GM10847 (cell line): ENCODE measurements around the gene TBC1D22A.

Source experiments
- POLR2A ChIP-seq: IDR thresholded peaks from 2 replicates; pipeline ENCODE4 v1.6.1; 2011; ENCODE audit not compliant: insufficient read length; ENCODE audit errors: extremely low read depth

TBC1D22A gene

GRCh38 chr22:46994265-46994664, 231.8 kb downstream of the TBC1D22A start:
- TF ChIP-seq POLR2A, result no peak

- TF ChIP-seq POLR2A, result no peak
These were observed 232.5 kb downstream of the TBC1D22A start for GRCh38 chr22:46994983-46995382.

GRCh38 chr22:46995501-46996360, 233.3 kb downstream of the TBC1D22A start:
- no peak for TF ChIP-seq POLR2A

GRCh38 chr22:46996595-46997310, 234.3 kb downstream of the TBC1D22A start:
- TF ChIP-seq POLR2A, result no peak

- TF ChIP-seq POLR2A, result no peak
These were observed 235.0 kb downstream of the TBC1D22A start for GRCh38 chr22:46997311-46997970.

- no peak for TF ChIP-seq POLR2A
These were observed 235.9 kb downstream of the TBC1D22A start for GRCh38 chr22:46998331-46998730.

- TF ChIP-seq POLR2A, result no peak
These were observed 237.8 kb downstream of the TBC1D22A start for GRCh38 chr22:47000256-47000655.

GRCh38 chr22:47000888-47001287, 238.4 kb downstream of the TBC1D22A start:
- no peak for TF ChIP-seq POLR2A

- TF ChIP-seq POLR2A, result no peak
These were observed 238.8 kb downstream of the TBC1D22A start for GRCh38 chr22:47001288-47001687.

GRCh38 chr22:47002692-47003091, 240.2 kb downstream of the TBC1D22A start:
- TF ChIP-seq POLR2A, result no peak

- no peak for TF ChIP-seq POLR2A
These were observed 243.3 kb downstream of the TBC1D22A start for GRCh38 chr22:47005506-47006408.

GRCh38 chr22:47006433-47006832, 244.0 kb downstream of the TBC1D22A start:
- no peak for TF ChIP-seq POLR2A

- no peak for TF ChIP-seq POLR2A
These were observed 244.4 kb downstream of the TBC1D22A start for GRCh38 chr22:47006869-47007268.

GRCh38 chr22:47007496-47007895, 245.0 kb downstream of the TBC1D22A start:
- TF ChIP-seq POLR2A, result no peak
